ENCODE results near the gene SESN1. TPM values are rescaled to one million over a fixed set of nuclear protein-coding genes. Genes with fewer than 3 reads are reported as not detected.

Gene SESN1
- total RNA-seq, 1 experiment from 2014 or later = 17.5 TPM

DNA sequence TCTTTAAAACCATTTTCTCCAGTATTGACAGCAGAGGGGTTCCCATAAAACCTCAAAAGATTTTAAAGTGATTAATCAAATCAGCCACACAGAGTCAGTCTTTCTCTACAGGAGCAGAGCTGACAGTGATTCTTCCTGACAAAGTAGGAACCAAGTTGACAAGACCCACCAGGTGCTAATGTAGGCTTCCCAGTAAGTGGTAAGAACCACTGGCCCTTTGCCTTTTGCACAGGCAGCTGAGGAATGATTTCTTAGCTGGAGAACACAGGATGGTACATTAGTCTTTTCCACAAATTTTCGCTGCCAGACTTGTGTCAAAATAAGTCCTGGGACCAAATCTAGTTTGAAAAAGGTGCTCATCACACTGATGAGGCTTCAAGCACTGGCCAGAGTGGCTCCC, 150.6 kb downstream of the SESN1 start:
- Histone ChIP-seq H4K8ac (replicated peaks; ENCODE audit: insufficient read length, low read depth, low read length) (no peak overlapping the region), H3K18ac (ENCODE audit: insufficient read length, low read depth, low read length) (no peak overlapping the region), H4K5ac (ENCODE audit: insufficient read length, low read depth, low read length) (no peak overlapping the region), H3K79me2 (ENCODE audit: insufficient read depth, low read length) (no peaks in the 10 kb centered on the region), H3K9me3 (ENCODE audit: control insufficient read depth, low read depth, low read length) (no peaks in the 10 kb centered on the region), H3K4me1 (ENCODE audit: insufficient read depth, low read length) (peaks cover 2% of the 10 kb centered on the region; the same call in 1 of the 2 replicates), H3K9ac (ENCODE audit: extremely low read depth, insufficient read length, low read length) (no peak overlapping the region), H3K4me2 (ENCODE audit: insufficient read depth, insufficient read length, low read length) (no peak overlapping the region), H2AFZ (ENCODE audit: low read length) (no peak overlapping the region), H3K23ac (ENCODE audit: insufficient read length, low read depth, low read length) (no peak overlapping the region), H3K27me3 (ENCODE audit: insufficient read depth, low read length) (no peaks in the 10 kb centered on the region; the same call in 1 of the 2 replicates), H3K14ac (ENCODE audit: insufficient read depth, low read length) (no peak overlapping the region), H2BK20ac (ENCODE audit: low read depth, low read length, poor library complexity, severe bottlenecking) (no peak overlapping the region), H2BK120ac (ENCODE audit: low read depth, low read length, poor library complexity, severe bottlenecking) (no peak overlapping the region), H2AK5ac (ENCODE audit: insufficient read length, low read length) (no peak overlapping the region), H3T11ph (ENCODE audit: low read length) (no peak overlapping the region), H3K23me2 (ENCODE audit: insufficient read length, low read depth, low read length, poor library complexity, severe bottlenecking) (no peaks in the 10 kb centered on the region), H4K20me1 (ENCODE audit: control insufficient read depth, insufficient read depth, insufficient read length) (no peaks in the 10 kb centered on the region), H4K91ac (ENCODE audit: insufficient read length, low read depth, low read length) (no peak overlapping the region), H2BK12ac (ENCODE audit: insufficient read length, low read depth, low read length) (no peak overlapping the region), H3K4ac (ENCODE audit: low read depth, low read length) (no peak overlapping the region), H3K27ac (ENCODE audit: insufficient read length, low read depth, low read length) (no peak overlapping the region), H2BK5ac (ENCODE audit: insufficient read length, low read length) (no peak overlapping the region), H3K56ac (ENCODE audit: insufficient read length, low read depth, low read length) (no peak overlapping the region), H2BK15ac (ENCODE audit: low read depth, low read length) (no peak overlapping the region), H3K79me1 (ENCODE audit: insufficient read depth, low read depth, low read length, poor library complexity, severe bottlenecking) (no peaks in the 10 kb centered on the region)
- peaks cover 2 to 5% (median 4%) of the 10 kb centered on the region in 3 experiments; a peak in 4 of 7 replicates for H3K36me3 Mint-ChIP-seq (ENCODE audit: insufficient read depth in 1 of 3, low read depth in 3 of 3)
- peaks cover 17 to 24% of the 10 kb centered on the region in 2 experiments for H3K4me1 Mint-ChIP-seq
- no peak overlapping the region for H3K4me3 Mint-ChIP-seq
- peaks cover 0 to 2% of the 10 kb centered on the region in 2 experiments; a peak in 2 of 5 replicates for H3K9me3 Mint-ChIP-seq
- H3K27ac Mint-ChIP-seq = no peak overlapping the region
- H3K27me3 Mint-ChIP-seq (ENCODE audit: low read depth) = peaks cover 2% of the 10 kb centered on the region
- TF ChIP-seq, protein P1, sequence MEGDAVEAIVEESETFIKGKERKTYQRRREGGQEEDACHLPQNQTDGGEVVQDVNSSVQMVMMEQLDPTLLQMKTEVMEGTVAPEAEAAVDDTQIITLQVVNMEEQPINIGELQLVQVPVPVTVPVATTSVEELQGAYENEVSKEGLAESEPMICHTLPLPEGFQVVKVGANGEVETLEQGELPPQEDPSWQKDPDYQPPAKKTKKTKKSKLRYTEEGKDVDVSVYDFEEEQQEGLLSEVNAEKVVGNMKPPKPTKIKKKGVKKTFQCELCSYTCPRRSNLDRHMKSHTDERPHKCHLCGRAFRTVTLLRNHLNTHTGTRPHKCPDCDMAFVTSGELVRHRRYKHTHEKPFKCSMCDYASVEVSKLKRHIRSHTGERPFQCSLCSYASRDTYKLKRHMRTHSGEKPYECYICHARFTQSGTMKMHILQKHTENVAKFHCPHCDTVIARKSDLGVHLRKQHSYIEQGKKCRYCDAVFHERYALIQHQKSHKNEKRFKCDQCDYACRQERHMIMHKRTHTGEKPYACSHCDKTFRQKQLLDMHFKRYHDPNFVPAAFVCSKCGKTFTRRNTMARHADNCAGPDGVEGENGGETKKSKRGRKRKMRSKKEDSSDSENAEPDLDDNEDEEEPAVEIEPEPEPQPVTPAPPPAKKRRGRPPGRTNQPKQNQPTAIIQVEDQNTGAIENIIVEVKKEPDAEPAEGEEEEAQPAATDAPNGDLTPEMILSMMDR (conservative IDR thresholded peaks at IDR 0.05) = no peak
- no peak for DNase-seq
- no CpG with 5 or more reads among the region's 1 CpG for WGBS (ENCODE audit: extremely low coverage, insufficient read length, low lambda C conversion rate)

All from H9 (cell line).